Liver (tissue), 9 donors: ENCODE results near the gene NAA80. TPM values are rescaled to one million over a fixed set of nuclear protein-coding genes. Genes with fewer than 3 reads are reported as not detected.
A peak's percentile ranks its signal among the peaks of the same experiment; 100 is the strongest.

ENCODE experiments used
- DNase-seq: peaks from one replicate; pipeline ENCODE4 v3.0.0-alpha.2; 2017; ENCODE audit warnings: low spot score
- H3K27ac ChIP-seq, 2 donors: one replicate each; pipeline ENCODE4 v1.7.0; 2013; ENCODE audit warnings: inconsistent platforms in 2 of 2, low read length in 2 of 2, control low read depth in 1 of 2, low read depth in 1 of 2, mild to moderate bottlenecking in 1 of 2
- H3K27me3 ChIP-seq, 4 donors: one replicate each; pipeline versions ENCODE4 v1.6.1 to v1.7.0; 2013; ENCODE audit warnings: low read length in 3 of 4, inconsistent platforms in 1 of 4, mild to moderate bottlenecking in 1 of 4, moderate library complexity in 1 of 4; ENCODE audit not compliant: control insufficient read depth in 4 of 4, insufficient read depth in 4 of 4
- H3K36me3 ChIP-seq, 4 donors: one replicate each; pipeline versions ENCODE4 v1.6.1 to v1.7.0; 2013; ENCODE audit warnings: low read length in 3 of 4, mild to moderate bottlenecking in 3 of 4, low read depth in 1 of 4, moderate library complexity in 1 of 4; ENCODE audit not compliant: control insufficient read depth in 4 of 4, insufficient read depth in 3 of 4
- H3K4me1 ChIP-seq, 4 donors: one replicate each; pipeline versions ENCODE4 v1.6.1 to v1.7.0; 2013; ENCODE audit warnings: low read length in 3 of 4, mild to moderate bottlenecking in 3 of 4, moderate library complexity in 1 of 4; ENCODE audit not compliant: control insufficient read depth in 4 of 4, insufficient read depth in 4 of 4
- H3K4me3 ChIP-seq, 3 donors: one replicate each; pipeline versions ENCODE4 v1.6.1 to v1.7.0; 2013; ENCODE audit warnings: low read length in 3 of 3, control low read depth in 1 of 3, low read depth in 1 of 3, mild to moderate bottlenecking in 1 of 3
- H3K9ac ChIP-seq, 2 donors: one replicate each; pipeline ENCODE4 v1.7.0; 2013; ENCODE audit warnings: low read length in 2 of 2, mild to moderate bottlenecking in 2 of 2, moderate library complexity in 2 of 2, control low read depth in 1 of 2, low read depth in 1 of 2
- H3K9me3 ChIP-seq, 4 donors: one replicate each; pipeline versions ENCODE4 v1.6.1 to v1.7.0; 2013; ENCODE audit warnings: low read length in 3 of 4; ENCODE audit not compliant: control insufficient read depth in 4 of 4
- ATF3 ChIP-seq: IDR thresholded peaks from 2 replicates; pipeline ENCODE4 v1.6.1; 2016; ENCODE audit warnings: antibody characterized with exemption
- CTCF ChIP-seq: fragments of 150-350 bp; IDR thresholded peaks from 2 replicates; pipeline ENCODE4 v1.5.1; 2017; ENCODE audit warnings: improper control_type of control experiment, low read depth, low read length; ENCODE audit not compliant: missing input control
- EGR1 ChIP-seq, 2 donors: IDR thresholded peaks; 2 replicates each; pipeline ENCODE4 v1.6.1; 2016 to 2018; ENCODE audit warnings: antibody characterized with exemption in 2 of 2, low read depth in 2 of 2
- FOXA1 ChIP-seq: IDR thresholded peaks from 2 replicates; pipeline ENCODE4 v1.6.1; 2016; ENCODE audit warnings: antibody characterized with exemption
- FOXA2 ChIP-seq: IDR thresholded peaks from 2 replicates; pipeline ENCODE4 v1.6.1; 2016; ENCODE audit warnings: antibody characterized with exemption
- GABPA ChIP-seq, 2 donors: IDR thresholded peaks in 1 of 2; conservative IDR thresholded peaks in 1 of 2; 2 replicates each; pipeline ENCODE4 v1.6.1; 2016; ENCODE audit warnings: antibody characterized with exemption in 2 of 2, mild to moderate bottlenecking in 1 of 2, moderate library complexity in 1 of 2
- HNF4A ChIP-seq, 2 donors: conservative IDR thresholded peaks; 2 replicates each; pipeline ENCODE4 v1.6.1; 2016; ENCODE audit warnings: antibody characterized with exemption in 2 of 2, mild to moderate bottlenecking in 2 of 2
- HNF4G ChIP-seq: IDR thresholded peaks from 2 replicates; pipeline ENCODE4 v1.6.1; 2016; ENCODE audit warnings: antibody characterized with exemption
- JUND ChIP-seq, 2 donors: IDR thresholded peaks; 2 replicates each; pipeline ENCODE4 v1.6.1; 2016; ENCODE audit warnings: antibody characterized with exemption in 2 of 2
- MAX ChIP-seq: IDR thresholded peaks from 2 replicates; pipeline ENCODE4 v1.6.1; 2016; ENCODE audit warnings: antibody characterized with exemption
- NR2F2 ChIP-seq: IDR thresholded peaks from 2 replicates; pipeline ENCODE4 v1.6.1; 2016; ENCODE audit warnings: antibody characterized with exemption
- RAD21 ChIP-seq, 2 donors: IDR thresholded peaks; 2 replicates each; pipeline ENCODE4 v1.6.1; 2016; ENCODE audit warnings: antibody characterized with exemption in 2 of 2, mild to moderate bottlenecking in 2 of 2
- REST ChIP-seq: IDR thresholded peaks from 2 replicates; pipeline ENCODE4 v1.6.1; 2016; ENCODE audit warnings: antibody characterized with exemption, mild to moderate bottlenecking
- RXRA ChIP-seq, 2 donors: IDR thresholded peaks; 2 replicates each; pipeline ENCODE4 v1.6.1; 2017 to 2018; ENCODE audit warnings: antibody characterized with exemption in 2 of 2, mild to moderate bottlenecking in 1 of 2
- SP1 ChIP-seq: IDR thresholded peaks from 2 replicates; pipeline ENCODE4 v1.6.1; 2018; ENCODE audit warnings: antibody characterized with exemption, mild to moderate bottlenecking
- TAF1 ChIP-seq: conservative IDR thresholded peaks from 2 replicates; pipeline ENCODE4 v1.6.1; 2016; ENCODE audit warnings: antibody characterized with exemption, mild to moderate bottlenecking
- YY1 ChIP-seq: IDR thresholded peaks from 2 replicates; pipeline ENCODE4 v1.6.1; 2016; ENCODE audit warnings: antibody characterized with exemption, mild to moderate bottlenecking
- ZBTB33 ChIP-seq: IDR thresholded peaks from 2 replicates; pipeline ENCODE4 v1.6.1; 2016; ENCODE audit warnings: antibody characterized with exemption
- WGBS: extraction: QIAGEN DNeasy Blood & Tissue Kit; methylation state at CpG from one replicate; pipeline ENCODE4 v1.1.7; 2013; 5-methylcytosine and 5-hydroxymethylcytosine counted together
- polyA plus RNA-seq, 2 donors: library from polyadenylated mRNA; stranded (reverse) in 1 of 2; unstranded in 1 of 2; fragments of 200-250 nt in 1 of 2; fragments of >200 nt in 1 of 2; fragmentation: Nextera tagmentation in 1 of 2; extraction: Ambion mirVana in 1 of 2; gene quantifications; one replicate each; pipeline versions ENCODE4 v1.2.1 to v1.2.3, GENCODE V29; 2013 to 2015
- total RNA-seq, 2 donors: library from RNA; depleted of rRNA; stranded (reverse); fragments of >200 nt; gene quantifications; one replicate each; pipeline ENCODE4 v1.2.3, GENCODE V29; 2014
- donor health status: healthy.
- donor health status: healthy.
- donor health status: healthy.
- donor health status: healthy.
- donor health status: healthy.

The NAA80 gene
- total and polyA plus RNA-seq, 4 donors = 1.6 to 5.5 (median 2.0) TPM

- TF ChIP-seq FOXA2 (no peak), HNF4G (no peak), SP1 (peak; percentile 85), JUND (IDR thresholded peaks at IDR 0.05) (no peak), ATF3 (no peak), RXRA (IDR thresholded peaks at IDR 0.05) (peak in 1 of 2 donors; percentile 40), MAX (peak; percentile 90), HNF4A (conservative IDR thresholded peaks at IDR 0.05) (peak in 1 of 2 donors; percentile 36), REST (peak; percentile 78), ZBTB33 (no peak), CTCF (no peak), TAF1 (no peak), GABPA (IDR thresholded peaks at IDR 0.05 in 1 of 2, conservative IDR thresholded peaks at IDR 0.05 in 1 of 2) (peak in 1 of 2 donors; percentile 53), YY1 (peak; percentile 95), EGR1 (IDR thresholded peaks at IDR 0.05; ENCODE audit: low read depth in 2 of 2) (peak in 1 of 2 donors; percentile 13), FOXA1 (no peak), NR2F2 (no peak), RAD21 (IDR thresholded peaks at IDR 0.05) (peak in 1 of 2 donors; percentile 48)
- Histone ChIP-seq H3K4me1 (peaks cover 5 to 27% (median 17%) of the 10 kb centered on the region in 4 donors), H3K4me3 (peak within 1 kb of the TSS; percentile 66 to 86 (median 81)), H3K36me3 (peaks cover 5 to 29% (median 17%) of the 10 kb centered on the region in 4 donors), H3K9me3 (no peaks in the 10 kb centered on the region), H3K9ac (peak within 1 kb of the TSS; percentile 75 to 95), H3K27ac (peak within 1 kb of the TSS; percentile 95 to 97), H3K27me3 (no peaks in the 10 kb centered on the region)
- 1% methylated on average over 67 of the region's 67 CpGs for WGBS
- DNase-seq = peak; percentile 94
Observed at GRCh38 chr3:50292159-50293078, 6.8 kb downstream of the NAA80 start, which contains the start of gene IFRD2. TSS of gene IFRD2 (minus strand) at chr3:50292429. CDS start at chr3:50292274, 155 bp downstream.
